ENCODE measurements around the gene SRL.
A peak's percentile ranks its signal among the peaks of the same experiment; 100 is the strongest.

Gene SRL

DNA sequence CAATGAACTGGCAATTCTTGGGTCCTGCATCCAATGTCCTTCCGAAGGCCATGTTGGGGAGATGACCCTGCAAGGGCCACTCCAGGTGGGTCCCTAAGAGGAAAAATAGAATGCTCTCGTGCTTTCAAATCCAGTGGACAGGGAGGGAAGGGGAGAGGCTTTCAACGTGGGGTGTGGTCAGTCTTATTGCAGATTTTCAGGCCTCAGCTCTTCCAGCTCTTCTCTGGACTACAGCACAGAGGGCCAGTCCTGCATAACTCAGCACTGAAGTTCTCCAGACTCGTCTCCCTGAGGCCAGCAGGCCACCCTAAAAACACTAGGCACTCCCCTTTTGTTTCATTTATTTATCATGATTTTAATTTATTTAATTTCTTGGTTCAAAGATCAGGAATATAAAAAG lies 43.1 kb downstream of the SRL start:
- TF ChIP-seq, protein P1, sequence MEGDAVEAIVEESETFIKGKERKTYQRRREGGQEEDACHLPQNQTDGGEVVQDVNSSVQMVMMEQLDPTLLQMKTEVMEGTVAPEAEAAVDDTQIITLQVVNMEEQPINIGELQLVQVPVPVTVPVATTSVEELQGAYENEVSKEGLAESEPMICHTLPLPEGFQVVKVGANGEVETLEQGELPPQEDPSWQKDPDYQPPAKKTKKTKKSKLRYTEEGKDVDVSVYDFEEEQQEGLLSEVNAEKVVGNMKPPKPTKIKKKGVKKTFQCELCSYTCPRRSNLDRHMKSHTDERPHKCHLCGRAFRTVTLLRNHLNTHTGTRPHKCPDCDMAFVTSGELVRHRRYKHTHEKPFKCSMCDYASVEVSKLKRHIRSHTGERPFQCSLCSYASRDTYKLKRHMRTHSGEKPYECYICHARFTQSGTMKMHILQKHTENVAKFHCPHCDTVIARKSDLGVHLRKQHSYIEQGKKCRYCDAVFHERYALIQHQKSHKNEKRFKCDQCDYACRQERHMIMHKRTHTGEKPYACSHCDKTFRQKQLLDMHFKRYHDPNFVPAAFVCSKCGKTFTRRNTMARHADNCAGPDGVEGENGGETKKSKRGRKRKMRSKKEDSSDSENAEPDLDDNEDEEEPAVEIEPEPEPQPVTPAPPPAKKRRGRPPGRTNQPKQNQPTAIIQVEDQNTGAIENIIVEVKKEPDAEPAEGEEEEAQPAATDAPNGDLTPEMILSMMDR (IDR thresholded peaks at IDR 0.05; ENCODE audit: control insufficient read depth, extremely low read depth, insufficient read depth), result no peak
- DNase-seq (ENCODE audit: low read depth), result no peak
- no peak overlapping the region for H3K4me3 ChIP-seq (ENCODE audit: low read depth, low read length)

DNA sequence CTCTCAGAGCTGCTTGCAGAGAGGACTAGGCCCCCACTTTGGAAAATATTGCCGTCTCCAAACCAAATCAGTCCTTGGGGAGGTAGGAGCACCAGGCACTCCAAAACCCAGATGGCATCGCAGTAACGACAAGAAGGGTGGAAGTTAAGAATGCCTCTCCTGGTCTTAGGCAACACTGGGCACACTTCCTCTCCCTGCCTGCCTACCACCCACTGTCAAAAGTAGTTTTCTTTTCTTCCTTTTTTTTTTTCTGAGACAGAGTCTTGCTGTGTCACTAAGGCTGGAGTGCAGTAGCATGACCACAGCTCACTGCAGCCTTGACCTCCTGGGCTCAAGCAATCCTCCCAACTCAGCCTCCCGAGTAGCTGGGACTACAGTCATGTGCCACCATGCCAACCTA lies 47.2 kb downstream of the SRL start:
- DNase-seq (ENCODE audit: low read depth), result no peak
- H3K4me3 ChIP-seq (ENCODE audit: low read depth, low read length), result no peak overlapping the region
- TF ChIP-seq, protein P1 (IDR thresholded peaks at IDR 0.05; ENCODE audit: control insufficient read depth, extremely low read depth, insufficient read depth), result no peak

DNA sequence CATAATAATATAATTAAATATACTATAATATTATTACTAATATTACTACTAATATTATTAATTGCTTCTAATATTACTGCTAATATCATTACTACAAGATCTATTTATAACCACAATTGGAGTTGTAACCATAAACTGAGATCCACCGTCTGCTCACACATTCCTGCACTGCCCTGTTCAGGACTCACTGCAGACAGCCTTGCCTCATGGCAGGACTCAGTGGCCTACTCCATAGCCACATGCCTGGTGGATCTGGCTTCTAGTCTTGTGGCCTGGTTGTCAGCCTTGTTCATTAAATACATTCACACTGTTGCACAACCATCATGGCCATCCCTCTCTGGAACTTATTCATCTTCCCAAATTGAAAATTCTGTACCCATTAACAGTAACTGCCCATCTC lies 48.0 kb downstream of the SRL start:
- H3K4me3 ChIP-seq (ENCODE audit: low read depth, low read length), result no peak overlapping the region
- TF ChIP-seq, protein P1 (IDR thresholded peaks at IDR 0.05; ENCODE audit: control insufficient read depth, extremely low read depth, insufficient read depth), result no peak
- DNase-seq (ENCODE audit: low read depth), result no peak

DNA sequence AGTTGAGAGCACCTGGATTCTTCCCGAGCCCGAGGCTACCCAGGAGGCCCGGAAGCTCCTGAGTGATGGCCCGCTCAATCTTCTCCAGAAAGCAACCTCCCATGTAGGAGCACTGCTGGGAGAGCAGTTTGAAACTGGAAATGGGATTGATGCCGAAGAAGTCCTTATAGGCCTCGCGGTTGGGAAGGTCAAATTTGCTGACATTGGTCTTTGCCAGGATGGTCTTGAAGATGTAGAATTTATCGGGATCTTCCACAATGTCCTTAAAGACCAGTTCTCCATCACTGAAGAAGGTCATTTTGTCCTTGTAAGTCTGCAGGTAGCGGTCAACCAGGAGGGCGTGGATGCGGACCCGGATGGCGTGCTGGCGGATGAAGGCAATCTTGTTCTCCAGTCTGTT lies 49.7 kb downstream of the SRL start:
- DNase-seq (ENCODE audit: low read depth), result no peak
- H3K4me3 ChIP-seq (ENCODE audit: low read depth, low read length), result no peak overlapping the region
- TF ChIP-seq, protein P1 (IDR thresholded peaks at IDR 0.05; ENCODE audit: control insufficient read depth, extremely low read depth, insufficient read depth), result no peak

DNA sequence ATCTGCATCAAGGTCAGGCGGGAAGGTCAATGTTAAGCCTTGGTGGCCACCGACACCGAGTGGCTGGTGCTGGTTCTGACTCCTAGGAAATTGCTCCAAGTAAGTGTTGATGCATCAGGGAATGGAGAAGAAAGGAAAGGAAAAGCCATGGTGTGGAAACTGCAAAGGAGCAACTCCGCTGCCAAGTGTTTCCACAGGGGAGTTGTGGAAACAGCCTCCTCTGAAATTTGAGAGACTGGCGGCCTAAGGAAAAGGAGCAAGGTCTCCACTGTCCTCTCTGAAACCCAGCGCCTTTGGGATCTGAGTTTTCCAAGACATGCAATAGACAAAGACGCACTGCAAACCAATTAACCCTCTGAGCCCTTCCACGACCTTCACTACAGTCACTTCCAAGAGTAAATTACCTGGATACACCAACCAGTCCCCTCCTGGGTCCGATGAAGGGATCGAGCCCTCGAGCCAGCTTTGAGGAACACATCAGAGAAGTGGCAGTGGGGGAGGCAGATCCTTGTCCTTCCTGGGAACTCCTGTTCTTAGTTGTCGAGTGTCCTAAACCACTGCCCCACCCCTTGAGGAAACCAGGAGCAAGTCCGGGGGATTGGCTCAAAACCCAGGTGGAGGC lies 51.1 kb downstream of the SRL start:
- H3K4me3 ChIP-seq (ENCODE audit: low read depth, low read length), result no peak overlapping the region
- no peak for DNase-seq (ENCODE audit: low read depth)

DNA sequence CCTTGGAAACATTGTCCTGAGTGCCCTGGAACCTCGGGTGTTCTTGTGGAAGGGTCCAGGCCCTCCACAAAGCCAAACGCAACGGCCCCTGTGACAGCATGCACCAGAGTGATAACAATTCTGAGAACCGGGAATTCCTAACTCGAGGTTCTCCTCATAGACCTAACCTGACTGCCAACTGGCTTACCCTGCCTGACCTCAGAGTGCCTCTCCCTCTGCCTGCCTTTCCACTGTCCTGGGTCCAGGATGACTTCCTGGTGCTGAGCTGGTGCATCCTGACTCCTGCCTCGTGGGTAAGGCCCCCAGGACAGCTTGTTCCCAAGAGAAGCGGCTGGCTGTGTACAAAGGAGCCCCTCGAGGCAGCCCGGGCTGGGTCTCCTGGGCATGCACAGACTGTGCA lies 51.8 kb downstream of the SRL start:
- TF ChIP-seq, protein P1 (IDR thresholded peaks at IDR 0.05; ENCODE audit: control insufficient read depth, extremely low read depth, insufficient read depth), result no peak
- H3K4me3 ChIP-seq (ENCODE audit: low read depth, low read length), result no peak overlapping the region
- no peak for DNase-seq (ENCODE audit: low read depth)

More for the DNA sequence above, 51.1 kb downstream of the SRL start:
- TF ChIP-seq, protein P1 (IDR thresholded peaks at IDR 0.05; ENCODE audit: control insufficient read depth, extremely low read depth, insufficient read depth), result no peak

DNA sequence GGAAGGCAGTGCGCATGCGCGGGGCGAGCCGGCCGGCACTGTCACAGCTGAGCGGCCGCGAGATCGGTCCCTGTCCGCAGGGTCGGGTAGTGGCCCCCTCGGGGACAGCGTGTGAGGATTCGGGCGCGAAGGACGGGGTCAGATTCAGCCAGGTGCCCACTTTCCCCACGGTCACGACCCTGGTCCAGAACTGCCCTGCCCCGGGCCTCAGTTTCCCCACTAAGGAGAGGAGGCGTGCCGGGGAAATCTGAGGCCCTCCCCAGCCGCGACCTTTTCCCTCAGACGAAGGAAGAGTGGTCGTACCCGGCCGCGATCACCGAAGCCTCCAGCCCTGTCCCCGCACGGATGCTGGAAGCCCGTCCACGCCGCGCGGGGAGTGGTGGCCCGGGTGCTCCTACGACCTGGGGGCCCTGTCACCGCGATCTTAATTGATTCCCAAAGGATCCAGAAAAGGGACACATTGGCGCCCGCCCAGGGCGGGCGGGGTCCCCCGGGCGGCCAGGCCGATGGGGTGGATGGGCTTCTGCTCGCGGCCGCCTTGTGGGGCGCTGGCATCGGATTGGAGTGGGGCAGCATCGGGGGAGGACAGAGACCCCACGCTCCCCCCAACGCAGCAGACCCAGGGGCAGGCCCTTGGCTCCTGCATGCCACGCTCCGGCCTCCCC lies 57.7 kb downstream of the SRL start:
- peak overlapping the region; percentile 75 for H3K4me3 ChIP-seq (ENCODE audit: low read depth, low read length)
- TF ChIP-seq, protein P1 (IDR thresholded peaks at IDR 0.05; ENCODE audit: control insufficient read depth, extremely low read depth, insufficient read depth), result no peak
- no peak for DNase-seq (ENCODE audit: low read depth)

Measured in LNCaP clone FGC (cell line).